Mesenteric fat pad (tissue), 1 donor: Measurements from ENCODE around the gene TOX2. TPM values are rescaled to one million over a fixed set of nuclear protein-coding genes. Genes with fewer than 3 reads are reported as not detected.

Source experiments
- DNase-seq: peaks from one replicate; pipeline ENCODE4 v3.0.0-alpha.2; 2020; ENCODE audit warnings: low spot score
- total RNA-seq: library from RNA; stranded (reverse); fragmentation: NEBNext Ultra II Directional; extraction: Animal tissue kit (Norgen Biotek cat#: 25700); gene quantifications from one replicate; pipeline ENCODE4 v1.2.1, GENCODE V29; 2021
- donor health status: DM: yes; HTN: yes; CAD: no.

Gene TOX2
- total RNA-seq, 1 donor from 2014 or later = 1.2 TPM

GRCh38 chr20:44117296-44118184 lies 202.9 kb downstream of the TOX2 start:
- no peak for DNase-seq

- DNase-seq = no peak
Measured at GRCh38 chr20:44118185-44119033, 203.8 kb downstream of the TOX2 start.

Other genes with a start within 250 kb of the TOX2 start
- gene MYBL2, start 247.7 kb upstream of the TOX2 start, total RNA-seq = not detected
- gene GTSF1L, start 187.8 kb upstream of the TOX2 start, total RNA-seq = not detected